KOPT-K1 (cell line): ENCODE results near the gene SMIM15.

Experiments
- H3K27ac ChIP-seq: fragments of 200-600 bp; sonication (generic); 2 replicates; pipeline ENCODE4 v1.5.1; 2016; ENCODE audit warnings: antibody characterized with exemption, mild to moderate bottlenecking, low read depth, low read length; ENCODE audit not compliant: poor library complexity, severe bottlenecking
- H3K36me3 ChIP-seq: fragments of 200-600 bp; sonication (generic); 2 replicates; pipeline ENCODE4 v1.5.1; 2017; ENCODE audit warnings: antibody characterized with exemption, mild to moderate bottlenecking, low read length, moderate library complexity; ENCODE audit not compliant: insufficient read depth
- H3K9me3 ChIP-seq: fragments of 200-600 bp; sonication (generic); 2 replicates; pipeline ENCODE4 v1.5.1; 2017; ENCODE audit warnings: antibody characterized with exemption, low read length, mild to moderate bottlenecking; ENCODE audit not compliant: insufficient read depth, poor library complexity, severe bottlenecking

Gene SMIM15

GRCh38 chr5:61137835-61138234 lies 24.4 kb downstream of the SMIM15 start:
- H3K36me3 ChIP-seq, result no peaks in the 10 kb centered on the region

DNA sequence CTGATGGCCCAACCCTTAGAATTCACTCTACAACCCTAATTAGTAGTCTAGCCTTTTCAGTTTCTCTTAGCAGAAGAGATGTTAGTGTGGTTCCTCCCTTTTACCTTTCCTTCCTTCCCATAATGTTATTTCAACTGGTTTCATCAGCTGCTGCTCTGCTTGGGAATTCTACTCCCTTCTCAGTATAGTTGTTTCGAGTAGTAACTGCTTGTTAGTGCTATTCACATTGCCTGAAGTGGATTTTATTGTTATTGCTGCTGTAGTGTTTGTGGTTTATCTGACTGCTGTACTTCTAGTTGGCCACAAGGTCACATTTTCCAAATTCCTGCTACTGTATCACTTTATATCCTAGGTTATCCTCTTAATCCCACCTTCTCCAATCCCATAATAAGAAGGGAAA lies 29.7 kb downstream of the SMIM15 start:
- Histone ChIP-seq H3K36me3 (no peaks in the 10 kb centered on the region), H3K9me3 (no peaks in the 10 kb centered on the region), H3K27ac (no peak overlapping the region)

More at GRCh38 chr5:61137835-61138234, 24.4 kb downstream of the SMIM15 start:
- Histone ChIP-seq H3K27ac (no peak overlapping the region), H3K9me3 (no peaks in the 10 kb centered on the region)

- H3K9me3 ChIP-seq, result no peaks in the 10 kb centered on the region
- no peaks in the 10 kb centered on the region for H3K36me3 ChIP-seq
Observed at GRCh38 chr5:61130289-61130688, 32.0 kb downstream of the SMIM15 start.

DNA sequence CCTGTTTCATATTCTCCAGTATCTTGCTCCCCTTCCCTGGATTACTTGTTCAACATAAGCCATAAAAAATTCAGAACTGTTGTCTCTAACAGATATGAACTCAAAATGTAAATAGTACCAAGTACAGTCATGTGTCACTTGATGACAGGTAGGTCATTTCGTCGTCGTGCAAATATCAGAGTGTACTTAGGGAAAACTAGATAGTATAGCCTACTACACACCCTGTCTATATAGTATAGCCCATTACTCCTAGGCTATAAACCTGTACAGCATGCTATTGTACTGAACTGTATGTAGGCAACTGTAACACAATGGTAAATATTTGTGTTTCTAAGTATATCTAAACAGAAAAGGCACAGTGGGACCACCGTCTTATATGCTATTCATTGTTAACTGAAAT lies 39.1 kb downstream of the SMIM15 start:
- no peaks in the 10 kb centered on the region for H3K36me3 ChIP-seq
- H3K9me3 ChIP-seq, result no peaks in the 10 kb centered on the region
- no peak overlapping the region for H3K27ac ChIP-seq

More at GRCh38 chr5:61130289-61130688, 32.0 kb downstream of the SMIM15 start:
- H3K27ac ChIP-seq, result no peak overlapping the region

DNA sequence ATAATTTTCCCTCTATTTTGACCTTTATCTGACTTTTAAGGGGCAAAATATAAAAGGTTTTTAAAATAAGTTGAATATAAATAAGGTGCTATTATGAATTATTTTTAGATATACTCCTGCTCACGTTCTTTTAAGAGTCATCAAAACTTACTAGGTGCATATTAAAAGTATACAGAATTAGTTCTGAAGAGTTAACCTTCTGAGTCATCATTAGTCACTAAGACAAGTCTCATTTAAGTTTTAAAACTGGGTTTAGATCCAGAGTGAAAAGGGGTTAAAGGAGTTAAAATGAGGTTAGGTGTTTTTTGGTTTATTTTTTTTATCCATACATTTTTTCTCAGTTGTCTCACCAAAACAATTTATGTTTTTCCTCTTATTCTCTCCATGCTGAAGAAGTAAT lies 41.7 kb downstream of the SMIM15 start:
- no peaks in the 10 kb centered on the region for H3K36me3 ChIP-seq
- H3K9me3 ChIP-seq, result no peaks in the 10 kb centered on the region
- no peak overlapping the region for H3K27ac ChIP-seq

DNA sequence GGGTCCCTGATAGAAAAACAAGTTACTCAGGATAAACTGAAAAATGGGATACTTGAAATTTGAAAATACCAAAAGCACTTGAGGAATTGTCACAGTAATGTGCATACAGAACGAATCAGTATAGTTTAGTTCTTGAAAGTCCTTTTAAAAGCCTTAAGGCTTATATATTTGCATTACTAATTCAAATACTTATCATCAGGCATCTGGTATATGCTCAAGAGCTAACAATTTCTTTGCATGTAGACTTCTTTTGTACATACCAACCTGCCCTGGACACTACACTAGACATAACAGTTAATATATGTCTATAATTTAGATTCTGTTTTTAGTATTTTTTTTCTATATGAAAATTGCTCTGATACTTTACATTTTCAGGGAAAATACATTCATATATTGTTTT lies 43.2 kb downstream of the SMIM15 start:
- Histone ChIP-seq H3K27ac (no peak overlapping the region), H3K9me3 (no peaks in the 10 kb centered on the region), H3K36me3 (no peaks in the 10 kb centered on the region)

- no peak overlapping the region for H3K27ac ChIP-seq
- H3K36me3 ChIP-seq, result no peaks in the 10 kb centered on the region
- H3K9me3 ChIP-seq, result peaks cover 5% of the 10 kb centered on the region
Observed at GRCh38 chr5:61115968-61116367, 46.3 kb downstream of the SMIM15 start.

DNA sequence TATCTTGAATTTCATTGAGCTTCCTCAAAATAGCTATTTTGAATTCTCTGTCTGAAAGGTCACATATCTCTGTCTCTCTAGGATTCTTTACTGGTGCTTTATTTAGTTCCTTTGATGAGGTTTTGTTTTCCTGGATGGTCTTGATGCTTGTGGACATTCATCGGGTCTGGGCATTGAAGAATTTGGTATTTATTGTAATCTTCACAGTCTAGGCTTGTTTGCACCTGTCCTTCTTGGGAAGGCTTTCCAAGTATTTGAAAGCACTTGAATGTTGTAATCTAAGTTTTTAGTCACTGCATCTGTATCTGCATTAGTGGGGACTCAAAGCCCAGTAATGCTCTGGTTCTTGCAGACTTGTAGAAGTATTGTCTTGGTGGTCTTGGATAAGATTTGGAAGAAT lies 47.8 kb downstream of the SMIM15 start:
- Histone ChIP-seq H3K9me3 (peaks cover 5% of the 10 kb centered on the region), H3K27ac (no peak overlapping the region), H3K36me3 (no peaks in the 10 kb centered on the region)
